22Rv1 (cell line): Measurements from ENCODE around the gene RMC1.

Experiments used
- CTCF ChIP-seq: fragments of 450-650 bp; IDR thresholded peaks from 2 replicates; pipeline ENCODE4 v1.5.1; 2017; ENCODE audit warnings: mild to moderate bottlenecking
- ZFX ChIP-seq: fragments of 450-650 bp; IDR thresholded peaks from 2 replicates; pipeline ENCODE4 v1.6.1; 2017; ENCODE audit warnings: antibody characterized with exemption, borderline replicate concordance

- no peak for TF ChIP-seq CTCF
- no peak for TF ChIP-seq ZFX
These were observed 734 bp upstream of the RMC1 start for GRCh38 chr18:23502516-23503037.
